A673 (cell line): ENCODE results near the gene KANTR. TPM values are rescaled to one million over a fixed set of nuclear protein-coding genes. Genes with fewer than 3 reads are reported as not detected.

Experiments
- BruUV-seq: library from RNA; stranded (reverse); fragments of 400-500 nt; replicated peaks from 2 replicates; lab custom pipeline; 2021; lab: Mats Ljungman, UMichigan
- CTCF ChIA-PET: fragments of 300-600 bp; sonication (Branson Sonifier 250); formaldehyde crosslinking; loops from one replicate; lab custom pipeline; 2022; ENCODE audit warnings: antibody characterized with exemption; lab: Charles Lee
- POLR2A ChIA-PET: fragments of 300-600 bp; sonication (Branson Sonifier 250); formaldehyde crosslinking; loops from one replicate; lab custom pipeline; 2022; ENCODE audit warnings: antibody characterized with exemption; ENCODE audit not compliant: low non-redundant PET; lab: Charles Lee
- DNase-seq: peaks from one replicate; pipeline ENCODE4 v3.0.0-alpha.2; 2015; ENCODE audit warnings: low spot score
- H3K27ac ChIP-seq: fragments of 200-600 bp; sonication (generic); 2 replicates; pipeline ENCODE4 v1.5.1; 2016; ENCODE audit warnings: mixed run types, low read depth, mild to moderate bottlenecking, mixed read lengths, antibody characterized with exemption, low read length; ENCODE audit not compliant: poor library complexity, severe bottlenecking
- H3K27me3 ChIP-seq: fragments of 200-600 bp; sonication (generic); replicated peaks from 2 replicates; pipeline ENCODE4 v1.6.1; 2017; ENCODE audit warnings: mixed run types, low read depth, mild to moderate bottlenecking, mixed read lengths, antibody characterized with exemption, low read length; ENCODE audit not compliant: insufficient read depth, poor library complexity
- H3K36me3 ChIP-seq: fragments of 200-600 bp; sonication (generic); 2 replicates; pipeline ENCODE4 v1.6.1; 2016; ENCODE audit warnings: mixed run types, mild to moderate bottlenecking, mixed read lengths, antibody characterized with exemption, low read length; ENCODE audit not compliant: insufficient read depth, poor library complexity, severe bottlenecking
- H3K4me1 ChIP-seq: fragments of 200-600 bp; sonication (generic); 2 replicates; pipeline ENCODE4 v1.6.1; 2017; ENCODE audit warnings: mixed run types, mild to moderate bottlenecking, mixed read lengths, antibody characterized with exemption, low read length; ENCODE audit not compliant: insufficient read depth, poor library complexity, severe bottlenecking
- H3K4me3 ChIP-seq: fragments of 200-600 bp; sonication (generic); 2 replicates; pipeline ENCODE4 v1.5.1; 2016; ENCODE audit warnings: low read depth, mixed run types, mild to moderate bottlenecking, mixed read lengths, low read length; ENCODE audit not compliant: poor library complexity, severe bottlenecking
- H3K9me3 ChIP-seq: fragments of 200-600 bp; sonication (generic); 2 replicates; pipeline ENCODE4 v1.6.1; 2016; ENCODE audit warnings: mixed run types, low read depth, mild to moderate bottlenecking, mixed read lengths, antibody characterized with exemption, low read length; ENCODE audit not compliant: poor library complexity, severe bottlenecking
- CTCF ChIP-seq: fragments of 300-800, 200-600 bp; sonication (generic); conservative IDR thresholded peaks from 2 replicates; pipeline ENCODE4 v1.5.1; 2017; ENCODE audit warnings: low read depth, mild to moderate bottlenecking, antibody characterized with exemption, low read length, moderate library complexity, mixed read lengths
- EZH2 ChIP-seq: fragments of 200-600 bp; sonication (generic); IDR thresholded peaks from 2 replicates; pipeline ENCODE4 v1.6.1; 2017; ENCODE audit warnings: borderline replicate concordance, low read depth, mild to moderate bottlenecking, mixed read lengths, antibody characterized with exemption, low read length; ENCODE audit not compliant: poor library complexity, severe bottlenecking
- intact Hi-C: fragments of 100-400 bp; cut with micrococcal nuclease; formaldehyde crosslinking; loops from one replicate; pipeline ENCODE4 v1.10.0; 2022; ENCODE audit not compliant: unreplicated experiment
- total RNA-seq: library from RNA; stranded (reverse); gene quantifications from 2 replicates; pipeline ENCODE4 v1.2.3, GENCODE V29; 2021

The KANTR gene
- total RNA-seq, 1 experiment from 2014 or later = 15.4 TPM

DNA sequence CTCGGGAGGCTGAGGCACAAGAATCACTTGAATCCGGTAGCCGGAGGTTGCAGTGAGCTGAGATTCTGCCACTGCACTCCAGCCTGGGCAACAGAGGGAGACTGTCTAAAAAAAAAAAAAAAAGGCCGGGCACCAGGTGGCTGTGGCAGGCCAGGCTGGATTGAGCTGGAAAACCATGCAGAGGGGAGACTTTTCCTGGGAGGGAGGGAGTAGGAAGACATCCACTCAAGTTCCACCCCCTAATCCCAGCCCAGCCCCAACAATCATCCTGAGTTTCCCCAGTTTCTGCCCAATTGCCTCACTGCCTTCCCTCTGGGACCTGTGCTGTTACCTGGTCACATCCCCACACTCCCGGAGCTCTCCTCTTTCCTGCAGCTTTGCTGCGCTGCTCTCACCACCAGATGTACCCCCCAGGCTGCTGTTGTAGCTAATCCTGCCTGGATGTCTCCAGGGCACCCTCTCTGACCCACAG is 20.8 kb upstream of the KANTR start:
- ChIA-PET CTCF (interaction anchor here (0.6 kb wide), 2 partner anchors 10 to 57 kb away, joined by 3 read pairs; no protein-coding TSS in a partner anchor), POLR2A (interaction anchor here (1.1 kb wide), 1 partner anchor 9 kb away, joined by 11 read pairs; the partner anchor contains the start of gene TSPYL2)
- DNase-seq = no peak
- H3K27ac ChIP-seq = no peak overlapping the region
- TF ChIP-seq EZH2 (no peak), CTCF (no peak)
- no peak overlapping the region for H3K4me3 ChIP-seq
- no peaks in the 10 kb centered on the region for H3K27me3 ChIP-seq
- BruUV-seq = no TSS peak
- intact Hi-C loops = no loop called here
- H3K36me3 ChIP-seq = no peaks in the 10 kb centered on the region
- H3K9me3 ChIP-seq = no peaks in the 10 kb centered on the region
- H3K4me1 ChIP-seq = no peaks in the 10 kb centered on the region

GRCh38 chrX:53075011-53075410 is 18.9 kb upstream of the KANTR start:
- Histone ChIP-seq H3K36me3 (no peaks in the 10 kb centered on the region), H3K27ac (no peak overlapping the region), H3K4me1 (no peaks in the 10 kb centered on the region), H3K27me3 (no peaks in the 10 kb centered on the region), H3K9me3 (no peaks in the 10 kb centered on the region), H3K4me3 (no peak overlapping the region)
- intact Hi-C loops = no loop called here
- BruUV-seq = no TSS peak
- CTCF ChIA-PET = no interaction called here
- POLR2A ChIA-PET = no interaction called here
- TF ChIP-seq CTCF (no peak), EZH2 (no peak)
- DNase-seq = no peak

DNA sequence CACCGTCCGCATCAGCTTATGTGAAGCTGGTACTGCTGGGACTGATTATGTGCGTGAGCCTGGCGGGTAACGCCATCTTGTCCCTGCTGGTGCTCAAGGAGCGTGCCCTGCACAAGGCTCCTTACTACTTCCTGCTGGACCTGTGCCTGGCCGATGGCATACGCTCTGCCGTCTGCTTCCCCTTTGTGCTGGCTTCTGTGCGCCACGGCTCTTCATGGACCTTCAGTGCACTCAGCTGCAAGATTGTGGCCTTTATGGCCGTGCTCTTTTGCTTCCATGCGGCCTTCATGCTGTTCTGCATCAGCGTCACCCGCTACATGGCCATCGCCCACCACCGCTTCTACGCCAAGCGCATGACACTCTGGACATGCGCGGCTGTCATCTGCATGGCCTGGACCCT is 17.3 kb upstream of the KANTR start:
- Histone ChIP-seq H3K27ac (no peak overlapping the region), H3K4me3 (no peak overlapping the region), H3K4me1 (no peaks in the 10 kb centered on the region), H3K27me3 (no peaks in the 10 kb centered on the region), H3K36me3 (no peaks in the 10 kb centered on the region), H3K9me3 (no peaks in the 10 kb centered on the region)
- DNase-seq = no peak
- TF ChIP-seq CTCF (no peak), EZH2 (no peak)
- CTCF ChIA-PET = no interaction called here
- POLR2A ChIA-PET = no interaction called here
- intact Hi-C loops = no loop called here
- BruUV-seq = no TSS peak
